ENCODE measurements around the gene CCR3.
A peak's percentile ranks its signal among the peaks of the same experiment; 100 is the strongest.

CCR3 gene

DNA sequence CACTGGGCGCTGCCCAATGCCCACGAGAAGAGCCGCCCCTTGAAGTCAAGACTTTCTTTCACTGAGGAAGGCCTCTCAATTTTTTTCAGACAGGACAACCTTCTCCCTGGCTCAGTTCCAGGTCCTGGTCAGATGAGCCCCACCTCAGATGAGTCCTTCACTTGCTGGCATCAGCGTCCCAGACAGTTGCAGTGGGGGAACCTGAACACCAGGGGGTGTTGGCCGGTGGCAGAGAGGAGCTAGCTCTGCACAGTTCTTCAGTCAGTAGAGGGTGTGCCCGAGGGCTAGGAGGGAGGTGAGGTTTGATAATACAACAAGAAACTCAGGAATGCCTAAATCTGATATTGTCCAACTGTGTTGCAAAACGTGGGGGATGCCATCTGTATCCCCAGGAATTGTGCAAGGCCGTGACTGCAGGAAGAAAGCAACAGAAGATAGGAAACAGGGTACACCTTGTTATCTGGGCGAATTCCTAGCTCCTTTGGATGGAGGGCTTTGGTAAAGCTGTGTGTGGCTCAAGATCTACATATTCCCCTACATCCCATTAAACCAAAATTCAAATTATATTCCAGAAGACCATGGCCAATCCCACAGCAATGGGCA, 34.3 kb downstream of the CCR3 start:
- TF ChIP-seq EZH2phosphoT487 (IDR thresholded peaks at IDR 0.05; ENCODE audit: borderline replicate concordance) = no peak
- TF ChIP-seq, protein P1, sequence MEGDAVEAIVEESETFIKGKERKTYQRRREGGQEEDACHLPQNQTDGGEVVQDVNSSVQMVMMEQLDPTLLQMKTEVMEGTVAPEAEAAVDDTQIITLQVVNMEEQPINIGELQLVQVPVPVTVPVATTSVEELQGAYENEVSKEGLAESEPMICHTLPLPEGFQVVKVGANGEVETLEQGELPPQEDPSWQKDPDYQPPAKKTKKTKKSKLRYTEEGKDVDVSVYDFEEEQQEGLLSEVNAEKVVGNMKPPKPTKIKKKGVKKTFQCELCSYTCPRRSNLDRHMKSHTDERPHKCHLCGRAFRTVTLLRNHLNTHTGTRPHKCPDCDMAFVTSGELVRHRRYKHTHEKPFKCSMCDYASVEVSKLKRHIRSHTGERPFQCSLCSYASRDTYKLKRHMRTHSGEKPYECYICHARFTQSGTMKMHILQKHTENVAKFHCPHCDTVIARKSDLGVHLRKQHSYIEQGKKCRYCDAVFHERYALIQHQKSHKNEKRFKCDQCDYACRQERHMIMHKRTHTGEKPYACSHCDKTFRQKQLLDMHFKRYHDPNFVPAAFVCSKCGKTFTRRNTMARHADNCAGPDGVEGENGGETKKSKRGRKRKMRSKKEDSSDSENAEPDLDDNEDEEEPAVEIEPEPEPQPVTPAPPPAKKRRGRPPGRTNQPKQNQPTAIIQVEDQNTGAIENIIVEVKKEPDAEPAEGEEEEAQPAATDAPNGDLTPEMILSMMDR (conservative IDR thresholded peaks at IDR 0.05; ENCODE audit: low read length) = peak; percentile 99
- Histone ChIP-seq H4K20me1 (ENCODE audit: insufficient read depth, low read length, poor library complexity, severe bottlenecking) (no peaks in the 10 kb centered on the region), H3K4me2 (ENCODE audit: low read depth, low read length, poor library complexity, severe bottlenecking) (peak overlapping the region; percentile 81), H3K9me3 (ENCODE audit: insufficient read depth, low read depth, low read length) (no peaks in the 10 kb centered on the region), H3K79me2 (ENCODE audit: insufficient read depth, low read length) (no peaks in the 10 kb centered on the region), H3K9ac (ENCODE audit: low read depth, low read length, poor library complexity, severe bottlenecking) (peak overlapping the region; percentile 53), H3K4me1 (ENCODE audit: insufficient read depth, low read length, poor library complexity, severe bottlenecking) (peaks cover 46% of the 10 kb centered on the region), H2AFZ (ENCODE audit: low read length) (peak overlapping the region; percentile 29), H3K9me2 (replicated peaks; ENCODE audit: low read depth, low read length) (no peaks in the 10 kb centered on the region), H3K4me3 (ENCODE audit: low read length, poor library complexity, severe bottlenecking) (peak overlapping the region; percentile 55), H3K27me3 (ENCODE audit: insufficient read depth, low read length, poor library complexity, severe bottlenecking) (peaks cover 3% of the 10 kb centered on the region), H3K36me3 (ENCODE audit: insufficient read depth, low read length) (no peaks in the 10 kb centered on the region), H3F3A (ENCODE audit: low read depth) (no peaks in the 10 kb centered on the region; the same call in 1 of the 2 replicates)

DNA sequence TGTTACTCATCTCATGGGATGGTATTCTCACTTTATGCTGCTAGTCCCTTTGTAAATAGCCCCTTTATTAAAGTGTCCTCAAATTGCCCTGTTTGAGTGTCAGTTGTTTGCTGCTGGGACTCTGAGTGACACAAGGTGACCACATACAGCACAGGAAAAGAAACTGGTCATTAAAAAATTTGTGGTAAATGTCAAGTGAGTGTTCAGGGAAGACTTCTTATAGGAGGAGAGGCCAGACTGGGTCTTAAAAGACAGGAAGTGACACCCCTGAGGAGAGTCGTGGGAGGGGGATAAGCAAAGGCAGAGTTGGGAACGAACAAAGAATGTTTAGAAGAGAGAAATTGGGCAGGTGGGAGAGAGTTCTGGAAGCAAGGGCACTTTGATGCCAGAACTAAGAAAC, 35.2 kb downstream of the CCR3 start:
- no peaks in the 10 kb centered on the region for H3K36me3 ChIP-seq (ENCODE audit: insufficient read depth, low read length)
- peak overlapping the region; percentile 81 for H3K4me2 ChIP-seq (ENCODE audit: low read depth, low read length, poor library complexity, severe bottlenecking)
- H3K4me3 ChIP-seq (ENCODE audit: low read length, poor library complexity, severe bottlenecking) = peak overlapping the region; percentile 55
- H3K9me2 ChIP-seq (replicated peaks; ENCODE audit: low read depth, low read length) = no peaks in the 10 kb centered on the region
- no peaks in the 10 kb centered on the region for H4K20me1 ChIP-seq (ENCODE audit: insufficient read depth, low read length, poor library complexity, severe bottlenecking)
- no peaks in the 10 kb centered on the region for H3K9me3 ChIP-seq (ENCODE audit: insufficient read depth, low read depth, low read length)
- 0 out of 2 replicates have a peak overlapping the region, but pooled peaks have one; percentile 2 for H2AFZ ChIP-seq (ENCODE audit: low read length)
- TF ChIP-seq EZH2phosphoT487 (IDR thresholded peaks at IDR 0.05; ENCODE audit: borderline replicate concordance) = no peak
- TF ChIP-seq, protein P1 (conservative IDR thresholded peaks at IDR 0.05; ENCODE audit: low read length) = no peak
- peak overlapping the region; percentile 53 for H3K9ac ChIP-seq (ENCODE audit: low read depth, low read length, poor library complexity, severe bottlenecking)
- peaks cover 52% of the 10 kb centered on the region for H3K4me1 ChIP-seq (ENCODE audit: insufficient read depth, low read length, poor library complexity, severe bottlenecking)
- H3K27me3 ChIP-seq (ENCODE audit: insufficient read depth, low read length, poor library complexity, severe bottlenecking) = no peaks in the 10 kb centered on the region
- H3F3A ChIP-seq (ENCODE audit: low read depth) = no peaks in the 10 kb centered on the region; the same call in 1 of the 2 replicates
- no peaks in the 10 kb centered on the region for H3K79me2 ChIP-seq (ENCODE audit: insufficient read depth, low read length)

DNA sequence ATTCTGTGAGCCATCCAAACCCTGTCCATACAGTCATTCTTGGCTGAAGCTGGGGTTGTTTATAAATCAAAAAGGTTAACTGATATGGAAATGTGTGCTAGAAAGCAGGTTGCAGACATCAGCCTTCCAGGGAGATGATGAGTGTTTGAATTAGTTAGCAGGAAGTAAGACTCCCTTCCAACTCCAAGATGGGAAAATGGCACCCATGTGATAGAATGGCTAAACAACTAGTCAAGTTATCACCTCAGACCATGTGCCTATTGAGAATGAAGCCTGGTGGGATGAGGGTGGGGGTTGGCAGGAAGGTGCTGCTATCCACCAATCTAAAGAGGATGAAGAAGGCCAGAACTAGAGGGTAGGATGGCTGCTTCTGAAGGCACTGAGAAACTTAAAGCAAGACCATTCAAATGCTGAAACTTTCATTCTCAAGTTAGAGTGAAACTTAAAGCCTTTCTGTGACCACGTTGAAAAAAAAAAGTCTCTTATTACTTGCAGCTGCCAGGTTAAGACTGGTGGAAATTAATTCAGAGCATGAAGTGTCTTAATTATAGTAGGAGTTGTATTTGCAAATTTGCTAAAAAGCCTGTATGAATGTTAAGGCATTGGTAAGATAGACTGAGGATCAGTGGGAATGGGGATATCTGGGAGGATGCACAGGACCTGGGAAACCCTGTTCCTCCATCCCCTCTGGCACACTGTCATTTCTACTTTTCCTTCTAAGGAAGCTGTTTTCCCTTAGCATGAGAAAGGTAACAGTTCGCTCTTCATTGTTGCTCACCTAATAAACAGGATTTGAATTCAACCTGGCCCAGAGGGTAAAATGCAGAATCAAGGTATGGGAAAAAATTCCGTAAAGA, 36.8 kb downstream of the CCR3 start:
- Histone ChIP-seq H4K20me1 (ENCODE audit: insufficient read depth, low read length, poor library complexity, severe bottlenecking) (no peaks in the 10 kb centered on the region), H3K79me2 (ENCODE audit: insufficient read depth, low read length) (no peaks in the 10 kb centered on the region), H2AFZ (ENCODE audit: low read length) (no peak overlapping the region), H3K36me3 (ENCODE audit: insufficient read depth, low read length) (no peaks in the 10 kb centered on the region), H3K4me3 (ENCODE audit: low read length, poor library complexity, severe bottlenecking) (no peak overlapping the region), H3K4me1 (ENCODE audit: insufficient read depth, low read length, poor library complexity, severe bottlenecking) (peaks cover 68% of the 10 kb centered on the region), H3K9me3 (ENCODE audit: insufficient read depth, low read depth, low read length) (no peaks in the 10 kb centered on the region), H3K9ac (ENCODE audit: low read depth, low read length, poor library complexity, severe bottlenecking) (no peak overlapping the region), H3K27me3 (ENCODE audit: insufficient read depth, low read length, poor library complexity, severe bottlenecking) (no peaks in the 10 kb centered on the region), H3K9me2 (replicated peaks; ENCODE audit: low read depth, low read length) (no peaks in the 10 kb centered on the region), H3F3A (ENCODE audit: low read depth) (no peaks in the 10 kb centered on the region; the same call in 1 of the 2 replicates), H3K4me2 (ENCODE audit: low read depth, low read length, poor library complexity, severe bottlenecking) (peak overlapping the region; percentile 32)
- TF ChIP-seq, protein P1 (conservative IDR thresholded peaks at IDR 0.05; ENCODE audit: low read length) = no peak
- no peak for TF ChIP-seq EZH2phosphoT487 (IDR thresholded peaks at IDR 0.05; ENCODE audit: borderline replicate concordance)
